Neural progenitor cell (in vitro differentiated cells): ENCODE data around the gene DNMT3A.

Experiments
- CTCF ChIP-seq: fragments of 200-600 bp; sonication (generic); IDR thresholded peaks from 2 replicates; pipeline ENCODE4 v1.5.1; 2017; ENCODE audit warnings: antibody characterized with exemption, mild to moderate bottlenecking
- EZH2 ChIP-seq: fragments of 200-600 bp; sonication (generic); IDR thresholded peaks from 2 replicates; pipeline ENCODE4 v1.6.1; 2017; ENCODE audit warnings: antibody characterized with exemption, mild to moderate bottlenecking, moderate library complexity

- TF ChIP-seq CTCF, result no peak
- no peak for TF ChIP-seq EZH2
Measured at GRCh38 chr2:25281941-25282340, 59.8 kb downstream of the DNMT3A start.
